GM23248 (cell line): ENCODE data around the gene THAP4. TPM values are rescaled to one million over a fixed set of nuclear protein-coding genes. Genes with fewer than 3 reads are reported as not detected.

Source experiments
- DNase-seq: peaks from one replicate; pipeline ENCODE4 v3.0.0-alpha.2; 2015
- H2AFZ ChIP-seq: fragments of 200-600 bp; sonication (generic); 2 replicates; pipeline ENCODE4 v1.6.1; 2016; ENCODE audit warnings: antibody characterized with exemption
- H3F3A ChIP-seq: fragments of 200-600 bp; sonication (generic); 2 replicates; pipeline ENCODE4 v1.6.1; 2016; ENCODE audit warnings: mild to moderate bottlenecking, antibody characterized with exemption, mixed run types; ENCODE audit not compliant: insufficient read depth
- H3K27ac ChIP-seq: fragments of 200-600 bp; sonication (generic); 2 replicates; pipeline ENCODE4 v1.5.1; 2016; ENCODE audit warnings: mild to moderate bottlenecking
- H3K27me3 ChIP-seq: fragments of 200-600 bp; sonication (generic); replicated peaks from 2 replicates; pipeline ENCODE4 v1.6.1; 2016; ENCODE audit warnings: mild to moderate bottlenecking; ENCODE audit not compliant: insufficient read depth
- H3K36me3 ChIP-seq: fragments of 200-600 bp; sonication (generic); 2 replicates; pipeline ENCODE4 v1.6.1; 2016; ENCODE audit warnings: low read depth, mild to moderate bottlenecking
- H3K4me1 ChIP-seq: fragments of 200-600 bp; sonication (generic); 2 replicates; pipeline ENCODE4 v1.6.1; 2016; ENCODE audit warnings: mild to moderate bottlenecking; ENCODE audit not compliant: insufficient read depth
- H3K4me2 ChIP-seq: fragments of 200-600 bp; sonication (generic); one replicate; pipeline ENCODE4 v1.6.1; 2016; ENCODE audit warnings: mild to moderate bottlenecking; ENCODE audit not compliant: unreplicated experiment
- H3K4me3 ChIP-seq: fragments of 200-600 bp; sonication (generic); 2 replicates; pipeline ENCODE4 v1.5.1; 2016; ENCODE audit warnings: mild to moderate bottlenecking
- H3K79me2 ChIP-seq: fragments of 200-600 bp; sonication (generic); 2 replicates; pipeline ENCODE4 v1.6.1; 2016; ENCODE audit warnings: mild to moderate bottlenecking; ENCODE audit not compliant: insufficient read depth
- H3K9ac ChIP-seq: fragments of 200-600 bp; sonication (generic); 2 replicates; pipeline ENCODE4 v1.6.1; 2016; ENCODE audit warnings: mild to moderate bottlenecking
- H3K9me2 ChIP-seq: fragments of 200-600 bp; sonication (generic); 2 replicates; pipeline ENCODE4 v1.6.1; 2016; ENCODE audit warnings: mixed run types, mild to moderate bottlenecking, moderate library complexity; ENCODE audit not compliant: insufficient read depth
- H3K9me3 ChIP-seq: fragments of 200-600 bp; sonication (generic); one replicate; pipeline ENCODE4 v1.6.1; 2017; ENCODE audit warnings: low read depth
- H4K20me1 ChIP-seq: fragments of 200-600 bp; sonication (generic); 2 replicates; pipeline ENCODE4 v1.6.0; 2016; ENCODE audit not compliant: insufficient read depth
- EZH2 ChIP-seq: fragments of 200-600 bp; sonication (generic); IDR thresholded peaks from 2 replicates; pipeline ENCODE4 v1.6.1; 2018; ENCODE audit warnings: antibody characterized with exemption, mild to moderate bottlenecking; ENCODE audit not compliant: insufficient read depth, poor library complexity, severe bottlenecking
- EZH2phosphoT487 ChIP-seq: fragments of 200-600 bp; sonication (generic); IDR thresholded peaks from 2 replicates; pipeline ENCODE4 v1.6.1; 2018; ENCODE audit warnings: antibody characterized with exemption, moderate library complexity, mild to moderate bottlenecking, low read depth; ENCODE audit not compliant: insufficient read depth
- WGBS, 2 experiments: methylation state at CpG; one replicate each; pipeline ENCODE4 v1.1.6; 2015 to 2017; ENCODE audit warnings: low lambda C conversion rate in 2 of 2, low coverage in 1 of 2; ENCODE audit errors: missing lambda C conversion rate in 2 of 2; 5-methylcytosine and 5-hydroxymethylcytosine counted together
- in situ Hi-C: fragments of 300-500 bp; cut with MboI; formaldehyde crosslinking; loops from 2 replicates; pipeline ENCODE4 v1.15.0; 2020
- polyA plus RNA-seq: library from polyadenylated mRNA; unstranded; fragments of >200 nt; fragmentation: Nextera tagmentation; extraction: Ambion mirVana; gene quantifications from 2 replicates; pipeline ENCODE4 v1.2.1, GENCODE V29; 2016
- total RNA-seq: library from RNA; depleted of rRNA; stranded (reverse); fragments of >200 nt; shearing (Covaris generic); gene quantifications from 2 replicates; pipeline ENCODE4 v1.2.3, GENCODE V29; 2014

Gene THAP4
- total and polyA plus RNA-seq, 2 experiments from 2014 or later, result 46.4 to 53.4 TPM

GRCh38 chr2:241555711-241556110 lies 81.2 kb downstream of the THAP4 start:
- TF ChIP-seq EZH2 (no peak), EZH2phosphoT487 (no peak)
- Histone ChIP-seq H3K27me3 (no peaks in the 10 kb centered on the region), H3K9ac (no peak overlapping the region), H4K20me1 (no peaks in the 10 kb centered on the region), H3K36me3 (no peaks in the 10 kb centered on the region), H3K4me3 (no peak overlapping the region), H3K27ac (no peak overlapping the region), H3K9me3 (no peaks in the 10 kb centered on the region), H2AFZ (no peak overlapping the region), H3K9me2 (no peaks in the 10 kb centered on the region), H3F3A (peaks cover 3% of the 10 kb centered on the region; the same call in 1 of the 2 replicates), H3K4me2 (no peak overlapping the region), H3K79me2 (peaks cover 12% of the 10 kb centered on the region), H3K4me1 (peaks cover 12% of the 10 kb centered on the region; the same call in 1 of the 2 replicates)
- no peak for DNase-seq
- 67 to 68% methylated on average over 3 of the region's 3 CpGs for WGBS, 2 experiments
- in situ Hi-C loops, result no loop called here

GRCh38 chr2:241554610-241555322 lies 82.2 kb downstream of the THAP4 start:
- Histone ChIP-seq H3K36me3 (no peaks in the 10 kb centered on the region), H3K9me3 (no peaks in the 10 kb centered on the region), H4K20me1 (no peaks in the 10 kb centered on the region), H3K27me3 (no peaks in the 10 kb centered on the region), H2AFZ (no peak overlapping the region), H3K27ac (no peak overlapping the region), H3K9me2 (no peaks in the 10 kb centered on the region), H3K4me2 (no peak overlapping the region), H3K9ac (no peak overlapping the region), H3K79me2 (peaks cover 2% of the 10 kb centered on the region; the same call in 1 of the 2 replicates), H3F3A (peaks cover 3% of the 10 kb centered on the region; the same call in 1 of the 2 replicates), H3K4me1 (peaks cover 4% of the 10 kb centered on the region; the same call in 1 of the 2 replicates), H3K4me3 (no peak overlapping the region)
- WGBS, 2 experiments, result 65 to 67% methylated on average over 7 of the region's 7 CpGs
- DNase-seq, result no peak
- TF ChIP-seq EZH2, result no peak
- TF ChIP-seq EZH2phosphoT487, result no peak
- in situ Hi-C loops, result no loop called here

GRCh38 chr2:241553981-241554380 lies 83.0 kb downstream of the THAP4 start:
- in situ Hi-C loops, result no loop called here
- H3K36me3 ChIP-seq, result no peaks in the 10 kb centered on the region
- no peaks in the 10 kb centered on the region for H3K79me2 ChIP-seq
- peaks cover 3% of the 10 kb centered on the region; the same call in 1 of the 2 replicates for H3F3A ChIP-seq
- no peak overlapping the region for H3K9ac ChIP-seq
- DNase-seq, result no peak
- H3K4me2 ChIP-seq, result no peak overlapping the region
- WGBS, 2 experiments, result 34 to 36% methylated on average over 6 of the region's 6 CpGs
- H3K27ac ChIP-seq, result no peak overlapping the region
- H3K27me3 ChIP-seq, result no peaks in the 10 kb centered on the region
- H3K4me1 ChIP-seq, result peaks cover 4% of the 10 kb centered on the region; the same call in 1 of the 2 replicates
- H3K4me3 ChIP-seq, result no peak overlapping the region
- no peaks in the 10 kb centered on the region for H3K9me2 ChIP-seq
- H4K20me1 ChIP-seq, result no peaks in the 10 kb centered on the region
- no peaks in the 10 kb centered on the region for H3K9me3 ChIP-seq
- no peak overlapping the region for H2AFZ ChIP-seq
- TF ChIP-seq EZH2phosphoT487, result no peak
- TF ChIP-seq EZH2, result no peak

GRCh38 chr2:241553512-241553830 lies 83.5 kb downstream of the THAP4 start:
- no peak for DNase-seq
- H3K9me2 ChIP-seq, result no peaks in the 10 kb centered on the region
- H3K79me2 ChIP-seq, result no peaks in the 10 kb centered on the region
- no peaks in the 10 kb centered on the region for H4K20me1 ChIP-seq
- no peak overlapping the region for H3K4me3 ChIP-seq
- H3K27ac ChIP-seq, result no peak overlapping the region
- no peaks in the 10 kb centered on the region for H3K27me3 ChIP-seq
- no peaks in the 10 kb centered on the region for H3K36me3 ChIP-seq
- no peak overlapping the region for H3K4me2 ChIP-seq
- H3F3A ChIP-seq, result peaks cover 3% of the 10 kb centered on the region; the same call in 1 of the 2 replicates
- WGBS, 2 experiments, result 82 to 86% methylated on average over 12 of the region's 12 CpGs
- H3K9ac ChIP-seq, result no peak overlapping the region
- H2AFZ ChIP-seq, result no peak overlapping the region
- peaks cover 4% of the 10 kb centered on the region; the same call in 1 of the 2 replicates for H3K4me1 ChIP-seq
- in situ Hi-C loops, result no loop called here
- H3K9me3 ChIP-seq, result no peaks in the 10 kb centered on the region
- no peak for TF ChIP-seq EZH2phosphoT487
- TF ChIP-seq EZH2, result no peak
